Measurements from ENCODE around the gene OR10A4.

DNA sequence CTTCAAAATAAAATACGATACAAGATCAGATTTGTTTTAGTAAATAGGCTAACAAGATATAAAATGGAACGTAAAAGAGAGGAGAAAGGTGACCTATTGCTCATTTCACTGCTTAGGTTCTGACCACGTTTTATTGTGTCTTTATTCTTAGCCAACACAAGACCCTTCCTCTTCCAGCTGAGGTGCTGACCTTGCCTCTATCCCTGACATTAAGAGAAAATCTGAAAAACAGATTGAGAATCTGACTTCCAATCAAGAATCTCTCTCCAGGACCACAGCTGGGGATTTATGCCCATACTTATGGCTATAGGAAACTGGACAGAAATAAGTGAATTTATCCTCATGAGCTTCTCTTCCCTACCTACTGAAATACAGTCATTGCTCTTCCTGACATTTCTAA is 31.0 kb upstream of the OR10A4 start, which contains the start of gene OR10A5:
- no peak for TF ChIP-seq POLR2A (IDR thresholded peaks at IDR 0.05; ENCODE audit: low read depth, low read length)
- TF ChIP-seq, protein P1, sequence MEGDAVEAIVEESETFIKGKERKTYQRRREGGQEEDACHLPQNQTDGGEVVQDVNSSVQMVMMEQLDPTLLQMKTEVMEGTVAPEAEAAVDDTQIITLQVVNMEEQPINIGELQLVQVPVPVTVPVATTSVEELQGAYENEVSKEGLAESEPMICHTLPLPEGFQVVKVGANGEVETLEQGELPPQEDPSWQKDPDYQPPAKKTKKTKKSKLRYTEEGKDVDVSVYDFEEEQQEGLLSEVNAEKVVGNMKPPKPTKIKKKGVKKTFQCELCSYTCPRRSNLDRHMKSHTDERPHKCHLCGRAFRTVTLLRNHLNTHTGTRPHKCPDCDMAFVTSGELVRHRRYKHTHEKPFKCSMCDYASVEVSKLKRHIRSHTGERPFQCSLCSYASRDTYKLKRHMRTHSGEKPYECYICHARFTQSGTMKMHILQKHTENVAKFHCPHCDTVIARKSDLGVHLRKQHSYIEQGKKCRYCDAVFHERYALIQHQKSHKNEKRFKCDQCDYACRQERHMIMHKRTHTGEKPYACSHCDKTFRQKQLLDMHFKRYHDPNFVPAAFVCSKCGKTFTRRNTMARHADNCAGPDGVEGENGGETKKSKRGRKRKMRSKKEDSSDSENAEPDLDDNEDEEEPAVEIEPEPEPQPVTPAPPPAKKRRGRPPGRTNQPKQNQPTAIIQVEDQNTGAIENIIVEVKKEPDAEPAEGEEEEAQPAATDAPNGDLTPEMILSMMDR (conservative IDR thresholded peaks at IDR 0.05; ENCODE audit: low read depth, low read length) = no peak
- no peak for TF ChIP-seq FOS (IDR thresholded peaks at IDR 0.05; ENCODE audit: low read depth, low read length)
- TF ChIP-seq RAD21 (IDR thresholded peaks at IDR 0.05; ENCODE audit: low read length) = no peak
- TF ChIP-seq, protein P2, sequence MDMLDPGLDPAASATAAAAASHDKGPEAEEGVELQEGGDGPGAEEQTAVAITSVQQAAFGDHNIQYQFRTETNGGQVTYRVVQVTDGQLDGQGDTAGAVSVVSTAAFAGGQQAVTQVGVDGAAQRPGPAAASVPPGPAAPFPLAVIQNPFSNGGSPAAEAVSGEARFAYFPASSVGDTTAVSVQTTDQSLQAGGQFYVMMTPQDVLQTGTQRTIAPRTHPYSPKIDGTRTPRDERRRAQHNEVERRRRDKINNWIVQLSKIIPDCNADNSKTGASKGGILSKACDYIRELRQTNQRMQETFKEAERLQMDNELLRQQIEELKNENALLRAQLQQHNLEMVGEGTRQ (IDR thresholded peaks at IDR 0.05; ENCODE audit: low read depth, low read length) = no peak
- no peak for TF ChIP-seq MAFK (IDR thresholded peaks at IDR 0.05; ENCODE audit: low read depth, low read length)
- TF ChIP-seq MAZ (IDR thresholded peaks at IDR 0.05; ENCODE audit: borderline replicate concordance, low read depth, low read length) = no peak
- no peak for TF ChIP-seq CEBPB (IDR thresholded peaks at IDR 0.05; ENCODE audit: low read depth, low read length)
- no peak for TF ChIP-seq BHLHE40 (IDR thresholded peaks at IDR 0.05; ENCODE audit: low read depth, low read length)
- no peak for TF ChIP-seq CHD1 (IDR thresholded peaks at IDR 0.05; ENCODE audit: low read depth, low read length)

All from IMR-90 (cell line).